DND-41 (cell line): ENCODE measurements around the gene CYP39A1.

Source experiments
- ATAC-seq: fragments of 200-7000 bp; cut with Tn5 transposase; 3 replicates; pipeline ENCODE4 v1.9.1; 2021; ENCODE audit warnings: low read depth; ENCODE audit not compliant: insufficient read depth
- DNase-seq: peaks from one replicate; pipeline ENCODE4 v3.0.0-alpha.2; 2020
- H2AFZ ChIP-seq: 2 replicates; pipeline ENCODE4 v1.6.0; 2012; ENCODE audit warnings: low read depth, low read length
- H3K27ac ChIP-seq: 2 replicates; pipeline ENCODE4 v1.5.1; 2012; ENCODE audit warnings: low read length, inconsistent platforms
- H3K27me3 ChIP-seq: fragments of 200-600 bp; sonication (generic); 2 replicates; pipeline ENCODE4 v1.6.0; 2012; ENCODE audit warnings: low read length, mild to moderate bottlenecking, inconsistent platforms; ENCODE audit not compliant: insufficient read depth, poor library complexity
- H3K36me3 ChIP-seq: 2 replicates; pipeline ENCODE4 v1.5.1; 2012; ENCODE audit warnings: low read length, inconsistent platforms; ENCODE audit not compliant: insufficient read depth
- H3K4me1 ChIP-seq: 2 replicates; pipeline ENCODE4 v1.5.1; 2012; ENCODE audit warnings: mild to moderate bottlenecking, low read length; ENCODE audit not compliant: insufficient read depth
- H3K4me2 ChIP-seq: 2 replicates; pipeline ENCODE4 v1.6.0; 2012; ENCODE audit warnings: mild to moderate bottlenecking, moderate library complexity, low read length, inconsistent platforms; ENCODE audit not compliant: insufficient read depth
- H3K4me3 ChIP-seq, 2 experiments: fragments of 200-600 bp in 1 of 2; shearing (Covaris generic) in 1 of 2; 2 replicates each; pipeline ENCODE4 v1.5.1; 2012 to 2016; ENCODE audit warnings: inconsistent platforms in 2 of 2, low read length in 2 of 2, mild to moderate bottlenecking in 2 of 2, low read depth in 1 of 2, moderate library complexity in 1 of 2
- H3K79me2 ChIP-seq: 2 replicates; pipeline ENCODE4 v1.6.0; 2012; ENCODE audit warnings: low read length, inconsistent platforms; ENCODE audit not compliant: insufficient read depth
- H3K9ac ChIP-seq: 2 replicates; pipeline ENCODE4 v1.6.0; 2012; ENCODE audit warnings: low read depth, mild to moderate bottlenecking, inconsistent platforms, low read length, moderate library complexity
- H3K9me3 ChIP-seq: 2 replicates; pipeline ENCODE4 v1.5.1; 2012; ENCODE audit warnings: low read length, moderate library complexity, mild to moderate bottlenecking, inconsistent platforms; ENCODE audit not compliant: insufficient read depth, severe bottlenecking
- H4K20me1 ChIP-seq: 2 replicates; pipeline ENCODE4 v1.6.0; 2012; ENCODE audit warnings: low read length; ENCODE audit not compliant: insufficient read depth
- EZH2 ChIP-seq: IDR thresholded peaks from 3 replicates; pipeline ENCODE4 v1.6.1; 2012; ENCODE audit warnings: borderline replicate concordance, low read depth, mild to moderate bottlenecking, moderate library complexity, low read length, inconsistent platforms; ENCODE audit not compliant: severe bottlenecking
- TF ChIP-seq, protein P1 (sequence below): IDR thresholded peaks from 2 replicates; pipeline ENCODE4 v1.5.1; 2012; ENCODE audit warnings: borderline replicate concordance, low read length, moderate library complexity, mild to moderate bottlenecking; ENCODE audit not compliant: poor library complexity, severe bottlenecking; ENCODE audit errors: extremely low read depth

The CYP39A1 gene

GRCh38 chr6:46528961-46529750, 123.5 kb downstream of the CYP39A1 start:
- TF ChIP-seq EZH2 = no peak
- TF ChIP-seq, protein P1, sequence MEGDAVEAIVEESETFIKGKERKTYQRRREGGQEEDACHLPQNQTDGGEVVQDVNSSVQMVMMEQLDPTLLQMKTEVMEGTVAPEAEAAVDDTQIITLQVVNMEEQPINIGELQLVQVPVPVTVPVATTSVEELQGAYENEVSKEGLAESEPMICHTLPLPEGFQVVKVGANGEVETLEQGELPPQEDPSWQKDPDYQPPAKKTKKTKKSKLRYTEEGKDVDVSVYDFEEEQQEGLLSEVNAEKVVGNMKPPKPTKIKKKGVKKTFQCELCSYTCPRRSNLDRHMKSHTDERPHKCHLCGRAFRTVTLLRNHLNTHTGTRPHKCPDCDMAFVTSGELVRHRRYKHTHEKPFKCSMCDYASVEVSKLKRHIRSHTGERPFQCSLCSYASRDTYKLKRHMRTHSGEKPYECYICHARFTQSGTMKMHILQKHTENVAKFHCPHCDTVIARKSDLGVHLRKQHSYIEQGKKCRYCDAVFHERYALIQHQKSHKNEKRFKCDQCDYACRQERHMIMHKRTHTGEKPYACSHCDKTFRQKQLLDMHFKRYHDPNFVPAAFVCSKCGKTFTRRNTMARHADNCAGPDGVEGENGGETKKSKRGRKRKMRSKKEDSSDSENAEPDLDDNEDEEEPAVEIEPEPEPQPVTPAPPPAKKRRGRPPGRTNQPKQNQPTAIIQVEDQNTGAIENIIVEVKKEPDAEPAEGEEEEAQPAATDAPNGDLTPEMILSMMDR = no peak
- Histone ChIP-seq H3K79me2 (no peaks in the 10 kb centered on the region), H3K4me1 (no peaks in the 10 kb centered on the region), H3K27ac (no peak overlapping the region), H3K4me3 (no peak overlapping the region), H3K27me3 (peaks cover 7% of the 10 kb centered on the region), H3K4me2 (no peak overlapping the region), H3K9ac (no peak overlapping the region), H4K20me1 (no peaks in the 10 kb centered on the region), H3K9me3 (no peaks in the 10 kb centered on the region), H2AFZ (no peak overlapping the region), H3K36me3 (no peaks in the 10 kb centered on the region)
- ATAC-seq (no peak), DNase-seq (no peak)

- Histone ChIP-seq H3K9me3 (no peaks in the 10 kb centered on the region), H2AFZ (no peak overlapping the region), H3K4me3 (no peak overlapping the region), H3K36me3 (no peaks in the 10 kb centered on the region), H4K20me1 (no peaks in the 10 kb centered on the region), H3K9ac (no peak overlapping the region), H3K27ac (no peak overlapping the region), H3K79me2 (no peaks in the 10 kb centered on the region), H3K4me2 (no peak overlapping the region), H3K4me1 (no peaks in the 10 kb centered on the region), H3K27me3 (peaks cover 7% of the 10 kb centered on the region)
- DNase-seq (no peak), ATAC-seq (no peak)
- TF ChIP-seq, protein P1 = no peak
- no peak for TF ChIP-seq EZH2
These were observed 126.0 kb downstream of the CYP39A1 start for GRCh38 chr6:46526607-46527006.

- DNase-seq = no peak
- no peak for TF ChIP-seq EZH2
- TF ChIP-seq, protein P1 = no peak
- H3K4me1 ChIP-seq = no peaks in the 10 kb centered on the region
- no peak overlapping the region for H2AFZ ChIP-seq
- peaks cover 7% of the 10 kb centered on the region for H3K27me3 ChIP-seq
- ATAC-seq = no peak
- no peaks in the 10 kb centered on the region for H3K36me3 ChIP-seq
- H3K9ac ChIP-seq = no peak overlapping the region
- H3K9me3 ChIP-seq = no peaks in the 10 kb centered on the region
- H3K27ac ChIP-seq = no peak overlapping the region
- no peak overlapping the region for H3K4me2 ChIP-seq
- H3K4me3 ChIP-seq = no peak overlapping the region
- no peaks in the 10 kb centered on the region for H4K20me1 ChIP-seq
- no peaks in the 10 kb centered on the region for H3K79me2 ChIP-seq
These were observed 127.0 kb downstream of the CYP39A1 start for GRCh38 chr6:46525583-46525982.

DNA sequence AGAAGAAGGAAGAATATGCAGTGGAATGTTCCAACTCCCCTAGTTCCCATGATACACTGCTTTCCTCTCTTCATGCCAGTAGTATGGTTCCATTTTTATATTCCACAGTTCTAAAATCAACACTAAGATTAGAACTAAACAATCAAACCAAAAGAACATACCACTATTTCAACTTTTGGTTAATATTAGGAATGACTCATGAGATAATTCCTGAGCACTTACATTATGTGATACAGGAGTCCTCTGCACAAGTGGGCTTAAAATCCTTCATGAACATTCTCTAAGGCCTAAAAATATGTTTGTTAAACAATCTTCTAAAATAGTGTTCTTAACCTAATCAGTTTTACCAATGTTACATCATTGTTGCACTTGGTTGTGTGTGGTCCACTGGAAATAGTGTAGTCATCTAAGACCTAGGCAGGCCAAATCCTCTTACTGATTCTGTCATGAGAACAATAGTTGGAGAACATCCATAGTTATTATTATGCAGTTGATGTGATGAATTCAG, 131.1 kb downstream of the CYP39A1 start:
- Histone ChIP-seq H3K27me3 (no peaks in the 10 kb centered on the region), H3K4me1 (no peaks in the 10 kb centered on the region), H3K9me3 (no peaks in the 10 kb centered on the region), H3K9ac (no peak overlapping the region), H3K79me2 (no peaks in the 10 kb centered on the region), H4K20me1 (no peaks in the 10 kb centered on the region), H2AFZ (no peak overlapping the region), H3K36me3 (no peaks in the 10 kb centered on the region), H3K27ac (no peak overlapping the region), H3K4me3 (no peak overlapping the region), H3K4me2 (no peak overlapping the region)
- TF ChIP-seq EZH2 = no peak
- TF ChIP-seq, protein P1 = no peak
- DNase-seq = no peak
- no peak for ATAC-seq
